GM12891 (cell line): Measurements from ENCODE around the gene CHRNA9.

Experiments
- POLR2A ChIP-seq: IDR thresholded peaks from 2 replicates; pipeline ENCODE4 v1.6.1; 2011; ENCODE audit warnings: low read depth, low read length, control low read depth
- POLR2AphosphoS5 ChIP-seq: IDR thresholded peaks from 2 replicates; pipeline ENCODE4 v1.6.1; 2011; ENCODE audit warnings: low read depth, low read length, control low read depth
- TAF1 ChIP-seq: IDR thresholded peaks from 2 replicates; pipeline ENCODE4 v1.6.1; 2011; ENCODE audit warnings: low read depth, low read length, control low read depth

DNA sequence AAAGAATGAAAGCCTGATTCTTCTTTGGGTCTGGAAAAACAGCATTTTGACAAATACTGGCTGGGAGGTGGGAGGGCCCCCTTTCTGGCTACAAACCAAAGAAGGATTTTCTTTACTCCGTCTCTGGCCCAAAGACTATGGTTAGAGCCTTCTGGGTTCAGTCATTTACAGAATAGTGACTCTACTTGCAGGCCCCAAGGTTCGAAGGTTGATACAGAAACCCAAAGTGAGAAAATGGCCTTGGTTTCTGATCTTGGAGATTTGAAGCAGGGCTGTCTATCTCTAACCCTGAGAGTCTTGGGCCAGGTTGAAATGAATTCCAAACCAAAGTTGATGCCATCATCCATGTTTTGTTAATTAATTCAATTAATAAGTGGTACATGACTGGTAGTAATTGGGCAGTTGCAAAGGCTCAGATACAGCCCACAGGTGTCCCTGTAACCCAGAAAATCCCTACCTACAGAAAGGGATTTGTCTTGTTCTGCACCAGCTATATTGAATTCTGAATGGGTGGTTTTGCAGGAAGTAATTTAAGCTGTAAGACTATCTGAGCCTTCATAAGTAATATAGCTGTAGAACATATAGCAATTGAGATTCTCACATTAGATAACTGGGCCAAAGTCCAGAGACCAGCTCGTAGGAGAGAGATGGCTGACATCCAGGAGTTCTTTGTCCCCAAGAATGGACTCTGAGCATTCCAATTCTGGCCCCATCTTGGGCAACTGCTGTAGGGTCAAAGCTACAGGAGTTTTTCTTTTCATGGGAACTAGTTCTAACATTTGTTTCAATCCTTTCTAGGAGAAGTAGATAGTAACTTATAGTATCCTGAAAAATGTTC, 34.5 kb downstream of the CHRNA9 start:
- TF ChIP-seq POLR2A, result no peak
- TF ChIP-seq POLR2AphosphoS5, result no peak
- no peak for TF ChIP-seq TAF1
